IMR-90 (cell line): Measurements from ENCODE around the gene SRGAP3. TPM values are rescaled to one million over a fixed set of nuclear protein-coding genes. Genes with fewer than 3 reads are reported as not detected.

Experiments
- ATAC-seq: fragments of 200-7000 bp; cut with Tn5 transposase; 2 replicates; pipeline ENCODE4 v1.9.1; 2020; ENCODE audit warnings: low read depth, mild to moderate bottlenecking, moderate library complexity
- BruUV-seq: library from RNA; stranded (reverse); fragments of 400-500 nt; replicated peaks from 2 replicates; lab custom pipeline; 2021; lab: Mats Ljungman, UMichigan
- CTCF ChIA-PET: fragments of 300-600 bp; formaldehyde crosslinking; extraction: SDS; loops from one replicate; lab custom pipeline; 2021; ENCODE audit warnings: antibody characterized with exemption; lab: Yijun Ruan, JAX
- POLR2A ChIA-PET: fragments of 300-600 bp; sonication (Branson Sonifier 250); formaldehyde crosslinking; loops from one replicate; lab custom pipeline; 2022; ENCODE audit warnings: antibody characterized with exemption; ENCODE audit not compliant: unreplicated experiment; lab: Charles Lee
- DNase-seq: peaks from one replicate; pipeline ENCODE4 v3.0.0; 2013
- H2AFZ ChIP-seq: replicated peaks from 2 replicates; pipeline ENCODE3; 2013; ENCODE audit warnings: low read length, mild to moderate bottlenecking; ENCODE audit not compliant: poor library complexity
- H2AK5ac ChIP-seq: 2 replicates; pipeline ENCODE4 v1.6.1; 2013; ENCODE audit warnings: low read depth, low read length, inconsistent platforms
- H2AK9ac ChIP-seq: replicated peaks from 2 replicates; pipeline ENCODE3; 2013; ENCODE audit warnings: mild to moderate bottlenecking, low read depth, low read length, moderate library complexity; ENCODE audit not compliant: poor library complexity
- H2BK120ac ChIP-seq: 2 replicates; pipeline ENCODE4 v1.6.1; 2013; ENCODE audit warnings: low read depth, low read length, inconsistent platforms
- H2BK15ac ChIP-seq: 3 replicates; pipeline ENCODE4 v1.6.1; 2013; ENCODE audit warnings: low read depth, low read length, inconsistent platforms
- H2BK20ac ChIP-seq: 2 replicates; pipeline ENCODE4 v1.6.1; 2013; ENCODE audit warnings: low read depth, mild to moderate bottlenecking, inconsistent platforms, low read length, moderate library complexity
- H2BK5ac ChIP-seq: 2 replicates; pipeline ENCODE4 v1.6.1; 2013; ENCODE audit warnings: mild to moderate bottlenecking, low read depth, low read length, inconsistent platforms; ENCODE audit not compliant: poor library complexity, severe bottlenecking
- H3K14ac ChIP-seq: replicated peaks from 2 replicates; pipeline ENCODE4 v1.6.1; 2013; ENCODE audit warnings: low read depth, low read length, inconsistent platforms
- H3K18ac ChIP-seq: 2 replicates; pipeline ENCODE4 v1.6.1; 2013; ENCODE audit warnings: low read depth, low read length, control low read depth
- H3K23ac ChIP-seq: 2 replicates; pipeline ENCODE4 v1.6.1; 2013; ENCODE audit warnings: low read depth, low read length, inconsistent platforms
- H3K27ac ChIP-seq: 2 replicates; pipeline ENCODE4 v1.5.1; 2013; ENCODE audit warnings: mild to moderate bottlenecking, control low read depth, low read length; ENCODE audit not compliant: insufficient read depth
- H3K27me3 ChIP-seq: 2 replicates; pipeline ENCODE4 v1.6.1; 2013; ENCODE audit warnings: low read length; ENCODE audit not compliant: control insufficient read depth, insufficient read depth
- H3K36me3 ChIP-seq: 2 replicates; pipeline ENCODE4 v1.6.1; 2013; ENCODE audit warnings: low read length, mixed read lengths; ENCODE audit not compliant: control insufficient read depth, insufficient read depth
- H3K4ac ChIP-seq: 2 replicates; pipeline ENCODE4 v1.6.1; 2013; ENCODE audit warnings: low read depth, low read length, inconsistent platforms
- H3K4me1 ChIP-seq: 2 replicates; pipeline ENCODE4 v1.6.1; 2013; ENCODE audit warnings: low read length, mixed read lengths; ENCODE audit not compliant: control insufficient read depth, insufficient read depth
- H3K4me2 ChIP-seq: 2 replicates; pipeline ENCODE4 v1.6.1; 2013; ENCODE audit warnings: low read depth, mild to moderate bottlenecking, control low read depth, low read length, moderate library complexity
- H3K4me3 ChIP-seq: 2 replicates; pipeline ENCODE4 v1.5.1; 2013; ENCODE audit warnings: low read depth, mild to moderate bottlenecking, control low read depth, low read length, moderate library complexity; ENCODE audit not compliant: insufficient read depth
- H3K56ac ChIP-seq: 2 replicates; pipeline ENCODE4 v1.6.1; 2013; ENCODE audit warnings: low read length, inconsistent platforms; ENCODE audit not compliant: insufficient read depth; ENCODE audit errors: extremely low read depth
- H3K79me1 ChIP-seq, 2 experiments: 2 replicates each; pipeline ENCODE4 v1.6.1; 2013; ENCODE audit warnings: low read length in 2 of 2, inconsistent platforms in 1 of 2, low read depth in 1 of 2
- H3K9ac ChIP-seq: 2 replicates; pipeline ENCODE4 v1.6.1; 2013; ENCODE audit warnings: low read depth, low read length, control low read depth
- H3K9me1 ChIP-seq: 2 replicates; pipeline ENCODE4 v1.6.1; 2013; ENCODE audit warnings: low read length, inconsistent platforms; ENCODE audit not compliant: insufficient read depth
- H3K9me3 ChIP-seq: 2 replicates; pipeline ENCODE4 v1.6.1; 2013; ENCODE audit warnings: low read length; ENCODE audit not compliant: control insufficient read depth, insufficient read depth
- H4K20me1 ChIP-seq: 2 replicates; pipeline ENCODE4 v1.6.1; 2013; ENCODE audit warnings: low read length, inconsistent platforms; ENCODE audit not compliant: insufficient read depth
- H4K5ac ChIP-seq: 2 replicates; pipeline ENCODE4 v1.6.1; 2013; ENCODE audit warnings: mild to moderate bottlenecking, low read depth, low read length, control low read depth
- H4K8ac ChIP-seq, 2 experiments: 2 replicates each; pipeline ENCODE4 v1.6.1; 2013; ENCODE audit warnings: low read depth in 2 of 2, low read length in 2 of 2, control low read depth in 1 of 2, inconsistent platforms in 1 of 2
- H4K91ac ChIP-seq: 2 replicates; pipeline ENCODE4 v1.6.1; 2013; ENCODE audit warnings: low read depth, low read length, inconsistent platforms; ENCODE audit not compliant: insufficient read depth
- BHLHE40 ChIP-seq: fragments of 150-350 bp; IDR thresholded peaks from 2 replicates; pipeline ENCODE4 v1.6.1; 2016; ENCODE audit warnings: mild to moderate bottlenecking, low read depth, low read length
- CEBPB ChIP-seq: IDR thresholded peaks from 2 replicates; pipeline ENCODE4 v1.6.1; 2012; ENCODE audit warnings: low read depth, low read length, improper control_type of control experiment
- CHD1 ChIP-seq: IDR thresholded peaks from 2 replicates; pipeline ENCODE4 v1.6.1; 2012; ENCODE audit warnings: low read depth, low read length, improper control_type of control experiment
- FOS ChIP-seq: fragments of 150-350 bp; IDR thresholded peaks from 2 replicates; pipeline ENCODE4 v1.6.1; 2016; ENCODE audit warnings: low read depth, low read length
- MAFK ChIP-seq: IDR thresholded peaks from 2 replicates; pipeline ENCODE4 v1.6.1; 2012; ENCODE audit warnings: low read depth, low read length, improper control_type of control experiment
- MAZ ChIP-seq: IDR thresholded peaks from 2 replicates; pipeline ENCODE4 v1.6.1; 2012; ENCODE audit warnings: low read depth, mild to moderate bottlenecking, low read length, improper control_type of control experiment, moderate library complexity, borderline replicate concordance
- MXI1 ChIP-seq: IDR thresholded peaks from 2 replicates; pipeline ENCODE4 v1.6.1; 2012; ENCODE audit warnings: low read depth, mild to moderate bottlenecking, low read length, moderate library complexity, borderline replicate concordance
- NFE2L2 ChIP-seq: fragments of 150-350 bp; IDR thresholded peaks from 2 replicates; pipeline ENCODE4 v1.6.1; 2016; ENCODE audit warnings: low read depth, mild to moderate bottlenecking, low read length
- POLR2A ChIP-seq: IDR thresholded peaks from 2 replicates; pipeline ENCODE4 v1.6.1; 2012; ENCODE audit warnings: mild to moderate bottlenecking, low read depth, low read length
- RAD21 ChIP-seq: IDR thresholded peaks from 2 replicates; pipeline ENCODE4 v1.6.1; 2012; ENCODE audit warnings: low read length, improper control_type of control experiment
- RCOR1 ChIP-seq: IDR thresholded peaks from 2 replicates; pipeline ENCODE4 v1.6.1; 2012; ENCODE audit warnings: mild to moderate bottlenecking, low read length, improper control_type of control experiment; ENCODE audit not compliant: insufficient replicate concordance
- RFX5 ChIP-seq: IDR thresholded peaks from 2 replicates; pipeline ENCODE4 v1.8.0; 2012; ENCODE audit warnings: low read depth, mild to moderate bottlenecking, low read length, moderate library complexity
- SMC3 ChIP-seq: fragments of 150-350 bp; IDR thresholded peaks from 2 replicates; pipeline ENCODE4 v1.6.1; 2016; ENCODE audit warnings: low read depth, mild to moderate bottlenecking, antibody characterized with exemption, low read length, moderate library complexity
- WGBS, 2 experiments: methylation state at CpG; one replicate each; pipeline versions ENCODE4 v1.1.5 to v1.1.7; 2013; ENCODE audit warnings: missing lambda C conversion rate in 2 of 2; ENCODE audit not compliant: insufficient read length in 1 of 2; ENCODE audit errors: extremely low coverage in 2 of 2; 5-methylcytosine and 5-hydroxymethylcytosine counted together
- dilution Hi-C: fragments of 300-500 bp; cut with HindIII; formaldehyde crosslinking; loops from one replicate; pipeline ENCODE4 v1.14.3; 2018; ENCODE audit warnings: low sequenced_read_pairs; ENCODE audit not compliant: unreplicated experiment
- in situ Hi-C: fragments of 300-500 bp; cut with MboI; formaldehyde crosslinking; loops from 3 replicates; pipeline ENCODE4 v1.14.3; 2019; ENCODE audit warnings: low sequenced_read_pairs, inconsistent platforms, mixed read lengths
- intact Hi-C: fragments of 100-400 bp; cut with micrococcal nuclease; formaldehyde crosslinking; loops from 2 replicates; pipeline ENCODE4 v1.10.0; 2022
- polyA plus RNA-seq, 3 experiments: library from polyadenylated mRNA; depleted of rRNA; stranded (reverse); fragments of >200 nt; gene quantifications; 2 replicates each; pipeline ENCODE4 v1.2.3, GENCODE V29; 2012; ENCODE audit warnings: low replicate concordance in 1 of 3
- total RNA-seq: library from RNA; depleted of rRNA; stranded (reverse); fragments of >200 nt; gene quantifications from 2 replicates; pipeline ENCODE4 v1.2.3, GENCODE V29; 2012
- TF ChIP-seq, protein P1 (sequence below): fragments of 150-350 bp; IDR thresholded peaks from 2 replicates; pipeline ENCODE4 v1.6.1; 2016; ENCODE audit warnings: low read depth, mild to moderate bottlenecking, low read length, moderate library complexity, borderline replicate concordance
- TF ChIP-seq, protein P2 (sequence below): conservative IDR thresholded peaks from 2 replicates; pipeline ENCODE4 v1.5.1; 2012; ENCODE audit warnings: mild to moderate bottlenecking, low read depth, low read length, improper control_type of control experiment
- TF ChIP-seq, protein P3 (sequence below): fragments of 150-350 bp; IDR thresholded peaks from 2 replicates; pipeline ENCODE4 v1.6.1; 2017; ENCODE audit warnings: mild to moderate bottlenecking, antibody characterized with exemption, low read length, low read depth

Gene SRGAP3
- total and polyA plus RNA-seq, 2 of the 4 experiments (the other 2 are of a cell fraction) = 0.68 to 1.4 TPM

DNA sequence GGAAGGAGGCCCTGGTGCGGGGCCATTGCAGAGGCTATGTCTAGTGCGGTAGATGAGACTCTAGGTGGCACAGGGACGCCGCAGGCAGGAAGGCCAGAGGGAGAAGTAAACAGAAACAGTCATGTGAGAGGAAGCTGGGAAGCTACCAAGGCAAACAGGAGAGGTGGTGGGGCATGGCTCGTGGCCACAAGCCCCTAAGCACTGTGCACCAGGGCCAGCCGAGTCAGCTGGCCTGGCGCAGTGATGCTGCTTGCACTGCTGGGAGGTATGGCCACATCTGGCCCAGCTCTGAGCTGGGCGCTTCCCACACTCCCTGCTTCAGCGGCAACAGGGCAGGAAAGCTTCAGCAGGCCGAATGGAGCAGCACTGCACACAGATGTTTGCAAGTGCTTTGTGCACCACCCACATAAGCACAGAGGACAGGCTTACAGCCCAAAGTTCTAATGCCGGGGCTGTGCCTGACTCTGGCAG lies 76.6 kb downstream of the SRGAP3 start:
- no peaks in the 10 kb centered on the region for H4K20me1 ChIP-seq
- in situ Hi-C loops = no loop called here
- CTCF ChIA-PET = no interaction called here
- TF ChIP-seq MXI1 (no peak), RAD21 (no peak), RCOR1 (no peak), CHD1 (no peak), FOS (no peak), MAFK (no peak), POLR2A (no peak), NFE2L2 (no peak), MAZ (no peak), RFX5 (no peak), BHLHE40 (no peak), SMC3 (no peak), CEBPB (no peak)
- TF ChIP-seq, protein P1, sequence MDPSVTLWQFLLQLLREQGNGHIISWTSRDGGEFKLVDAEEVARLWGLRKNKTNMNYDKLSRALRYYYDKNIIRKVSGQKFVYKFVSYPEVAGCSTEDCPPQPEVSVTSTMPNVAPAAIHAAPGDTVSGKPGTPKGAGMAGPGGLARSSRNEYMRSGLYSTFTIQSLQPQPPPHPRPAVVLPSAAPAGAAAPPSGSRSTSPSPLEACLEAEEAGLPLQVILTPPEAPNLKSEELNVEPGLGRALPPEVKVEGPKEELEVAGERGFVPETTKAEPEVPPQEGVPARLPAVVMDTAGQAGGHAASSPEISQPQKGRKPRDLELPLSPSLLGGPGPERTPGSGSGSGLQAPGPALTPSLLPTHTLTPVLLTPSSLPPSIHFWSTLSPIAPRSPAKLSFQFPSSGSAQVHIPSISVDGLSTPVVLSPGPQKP = no peak
- TF ChIP-seq, protein P2, sequence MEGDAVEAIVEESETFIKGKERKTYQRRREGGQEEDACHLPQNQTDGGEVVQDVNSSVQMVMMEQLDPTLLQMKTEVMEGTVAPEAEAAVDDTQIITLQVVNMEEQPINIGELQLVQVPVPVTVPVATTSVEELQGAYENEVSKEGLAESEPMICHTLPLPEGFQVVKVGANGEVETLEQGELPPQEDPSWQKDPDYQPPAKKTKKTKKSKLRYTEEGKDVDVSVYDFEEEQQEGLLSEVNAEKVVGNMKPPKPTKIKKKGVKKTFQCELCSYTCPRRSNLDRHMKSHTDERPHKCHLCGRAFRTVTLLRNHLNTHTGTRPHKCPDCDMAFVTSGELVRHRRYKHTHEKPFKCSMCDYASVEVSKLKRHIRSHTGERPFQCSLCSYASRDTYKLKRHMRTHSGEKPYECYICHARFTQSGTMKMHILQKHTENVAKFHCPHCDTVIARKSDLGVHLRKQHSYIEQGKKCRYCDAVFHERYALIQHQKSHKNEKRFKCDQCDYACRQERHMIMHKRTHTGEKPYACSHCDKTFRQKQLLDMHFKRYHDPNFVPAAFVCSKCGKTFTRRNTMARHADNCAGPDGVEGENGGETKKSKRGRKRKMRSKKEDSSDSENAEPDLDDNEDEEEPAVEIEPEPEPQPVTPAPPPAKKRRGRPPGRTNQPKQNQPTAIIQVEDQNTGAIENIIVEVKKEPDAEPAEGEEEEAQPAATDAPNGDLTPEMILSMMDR = no peak
- TF ChIP-seq, protein P3, sequence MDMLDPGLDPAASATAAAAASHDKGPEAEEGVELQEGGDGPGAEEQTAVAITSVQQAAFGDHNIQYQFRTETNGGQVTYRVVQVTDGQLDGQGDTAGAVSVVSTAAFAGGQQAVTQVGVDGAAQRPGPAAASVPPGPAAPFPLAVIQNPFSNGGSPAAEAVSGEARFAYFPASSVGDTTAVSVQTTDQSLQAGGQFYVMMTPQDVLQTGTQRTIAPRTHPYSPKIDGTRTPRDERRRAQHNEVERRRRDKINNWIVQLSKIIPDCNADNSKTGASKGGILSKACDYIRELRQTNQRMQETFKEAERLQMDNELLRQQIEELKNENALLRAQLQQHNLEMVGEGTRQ = no peak
- H3K23ac ChIP-seq = no peak overlapping the region
- dilution Hi-C loops = no loop called here
- no peak overlapping the region for H2BK120ac ChIP-seq
- no peak overlapping the region for H4K8ac ChIP-seq
- no peak overlapping the region for H3K4me3 ChIP-seq
- no peaks in the 10 kb centered on the region for H3K9me1 ChIP-seq
- H3K27me3 ChIP-seq = peaks cover 4% of the 10 kb centered on the region; the same call in 1 of the 2 replicates
- H3K27ac ChIP-seq = no peak overlapping the region
- H4K5ac ChIP-seq = no peak overlapping the region
- no peak overlapping the region for H3K9ac ChIP-seq
- no peaks in the 10 kb centered on the region for H3K9me3 ChIP-seq
- H2AK9ac ChIP-seq = no peak overlapping the region
- H3K56ac ChIP-seq = no peak overlapping the region
- no peaks in the 10 kb centered on the region for H3K4me1 ChIP-seq
- no peak overlapping the region for H3K18ac ChIP-seq
- no peak overlapping the region for H2BK20ac ChIP-seq
- ATAC-seq (no peak; the same call in 1 of the 2 replicates), DNase-seq (no peak)
- H3K36me3 ChIP-seq = no peaks in the 10 kb centered on the region
- no peak overlapping the region for H2AFZ ChIP-seq
- POLR2A ChIA-PET = no interaction called here
- no TSS peak for BruUV-seq
- H2AK5ac ChIP-seq = no peak overlapping the region
- 16% methylated on average over 5 of the region's 11 CpGs; no CpG with 5 or more reads in 1 of the 2 experiments for WGBS, 2 experiments
- H3K14ac ChIP-seq = no peak overlapping the region
- no peak overlapping the region for H3K4me2 ChIP-seq
- H2BK15ac ChIP-seq = no peak overlapping the region
- H3K4ac ChIP-seq = no peak overlapping the region
- no peak overlapping the region for H4K91ac ChIP-seq
- H2BK5ac ChIP-seq = no peak overlapping the region
- intact Hi-C loops = no loop called here
- H3K79me1 ChIP-seq = no peaks in the 10 kb centered on the region
